Activated naive CD4-positive, alpha-beta T cell (primary cell): ENCODE results near the gene CES1.
"Not testable (repeated sequence)": the region's sequence is repeated elsewhere in the genome, so short reads cannot be mapped to it uniquely, and the experiment has no call there.

ENCODE experiments used
- DNase-seq, 4 experiments: peaks; one replicate each; lab custom pipeline; 2025; lab: John Stamatoyannopoulos, UW

CES1 gene

GRCh38 chr16:55830658-55831294, 2.1 kb downstream of the CES1 start:
- no peak for DNase-seq

- DNase-seq = not testable (repeated sequence)
Observed at GRCh38 chr16:55829232-55829631, 3.7 kb downstream of the CES1 start.

- no peak for DNase-seq
Observed at GRCh38 chr16:55828680-55829079, 4.2 kb downstream of the CES1 start.

GRCh38 chr16:55825115-55825728, 7.7 kb downstream of the CES1 start:
- no peak for DNase-seq

GRCh38 chr16:55824473-55825000, 8.4 kb downstream of the CES1 start:
- no peak for DNase-seq

- DNase-seq = no peak
Observed at GRCh38 chr16:55822280-55822810, 10.6 kb downstream of the CES1 start.

- no peak for DNase-seq
Observed at GRCh38 chr16:55821210-55821609, 11.7 kb downstream of the CES1 start.

GRCh38 chr16:55820615-55821014, 12.3 kb downstream of the CES1 start:
- DNase-seq = no peak

GRCh38 chr16:55817236-55817912, 15.5 kb downstream of the CES1 start:
- DNase-seq = no peak

- not testable (repeated sequence) for DNase-seq
Observed at GRCh38 chr16:55816222-55816621, 16.7 kb downstream of the CES1 start.

GRCh38 chr16:55815320-55815719, 17.6 kb downstream of the CES1 start:
- no peak for DNase-seq

GRCh38 chr16:55814174-55814573, 18.7 kb downstream of the CES1 start:
- not testable (repeated sequence) for DNase-seq

GRCh38 chr16:55813730-55814129, 19.2 kb downstream of the CES1 start:
- DNase-seq = not testable (repeated sequence)

- no peak for DNase-seq
Observed at GRCh38 chr16:55812951-55813350, 19.9 kb downstream of the CES1 start.

GRCh38 chr16:55811811-55812210, 21.1 kb downstream of the CES1 start:
- no peak for DNase-seq

- no peak for DNase-seq
Observed at GRCh38 chr16:55810451-55810961, 22.4 kb downstream of the CES1 start.

GRCh38 chr16:55809851-55810250, 23.0 kb downstream of the CES1 start:
- no peak for DNase-seq

GRCh38 chr16:55809386-55809785, 23.5 kb downstream of the CES1 start:
- no peak for DNase-seq

- not testable (repeated sequence) for DNase-seq
Observed at GRCh38 chr16:55808286-55808685, 24.6 kb downstream of the CES1 start.

GRCh38 chr16:55805104-55805503, 27.8 kb downstream of the CES1 start:
- DNase-seq = not testable (repeated sequence)

GRCh38 chr16:55803681-55804080, 29.2 kb downstream of the CES1 start:
- not testable (repeated sequence) for DNase-seq

- DNase-seq = not testable (repeated sequence)
Observed at GRCh38 chr16:55792934-55793374, 39.9 kb downstream of the CES1 start.
